ENCODE results near the gene TSR1.
"Not testable (repeated sequence)": the region's sequence is repeated elsewhere in the genome, so short reads cannot be mapped to it uniquely, and the experiment has no call there.

The TSR1 gene

GRCh38 chr17:2336852-2337543 is 741 bp upstream of the TSR1 start, which contains the start of gene SGSM2:
TSS of gene SGSM2 (plus strand) at chr17:2337501. CDS start at chr17:2337689, 188 bp downstream.
- Histone ChIP-seq H3K9me3 (ENCODE audit: control insufficient read depth, insufficient read depth, low read length) (no peaks in the 10 kb centered on the region), H3K9ac (ENCODE audit: low read depth, low read length) (peak within 1 kb of the TSS; percentile 80), H3K4me1 (ENCODE audit: insufficient read depth, low read length) (peaks cover 6% of the 10 kb centered on the region), H3K36me3 (ENCODE audit: insufficient read depth, low read length) (peaks cover 31% of the 10 kb centered on the region)

DNA sequence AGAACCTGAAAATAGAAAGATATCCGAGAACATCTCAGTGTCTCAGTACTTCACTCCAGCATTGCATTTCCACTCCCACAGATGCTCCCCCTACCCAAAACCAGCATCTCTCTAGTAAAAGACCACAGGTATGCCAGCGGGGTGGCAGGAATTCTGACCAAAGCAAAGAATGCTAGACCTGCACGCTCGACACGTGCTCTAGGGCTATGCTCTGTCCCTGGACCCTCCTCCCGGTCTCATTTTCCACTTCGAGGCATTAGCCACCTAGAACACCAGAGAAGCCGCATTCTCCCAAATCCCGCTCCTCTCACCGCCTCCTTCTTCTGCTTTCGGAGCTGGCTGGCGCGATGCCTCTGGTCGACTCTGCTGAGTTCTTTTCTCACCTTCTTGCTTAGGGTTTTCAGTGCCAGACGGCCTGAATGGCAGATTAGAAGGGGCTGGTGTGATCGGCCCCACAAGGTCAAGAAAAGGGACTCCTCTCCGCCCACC is 487 bp downstream of the TSR1 start:
- peak overlapping the region; percentile 80 for H3K9ac ChIP-seq (ENCODE audit: low read depth, low read length)
- H3K36me3 ChIP-seq (ENCODE audit: insufficient read depth, low read length), result peaks cover 42% of the 10 kb centered on the region
- no peaks in the 10 kb centered on the region for H3K9me3 ChIP-seq (ENCODE audit: control insufficient read depth, insufficient read depth, low read length)
- peaks cover 6% of the 10 kb centered on the region for H3K4me1 ChIP-seq (ENCODE audit: insufficient read depth, low read length)

- Histone ChIP-seq H3K9me3 (ENCODE audit: control insufficient read depth, insufficient read depth, low read length) (no peaks in the 10 kb centered on the region), H3K4me1 (ENCODE audit: insufficient read depth, low read length) (peaks cover 6% of the 10 kb centered on the region; the same call in 1 of the 2 replicates), H3K9ac (ENCODE audit: low read depth, low read length) (no peak overlapping the region), H3K36me3 (ENCODE audit: insufficient read depth, low read length) (peaks cover 56% of the 10 kb centered on the region)
These were observed 5.0 kb downstream of the TSR1 start for GRCh38 chr17:2331303-2331702.

GRCh38 chr17:2323629-2324314 is 12.5 kb downstream of the TSR1 start:
- Histone ChIP-seq H3K4me1 (ENCODE audit: insufficient read depth, low read length) (no peaks in the 10 kb centered on the region), H3K9me3 (ENCODE audit: control insufficient read depth, insufficient read depth, low read length) (no peaks in the 10 kb centered on the region), H3K9ac (ENCODE audit: low read depth, low read length) (no peak overlapping the region), H3K36me3 (ENCODE audit: insufficient read depth, low read length) (peaks cover 18% of the 10 kb centered on the region)

DNA sequence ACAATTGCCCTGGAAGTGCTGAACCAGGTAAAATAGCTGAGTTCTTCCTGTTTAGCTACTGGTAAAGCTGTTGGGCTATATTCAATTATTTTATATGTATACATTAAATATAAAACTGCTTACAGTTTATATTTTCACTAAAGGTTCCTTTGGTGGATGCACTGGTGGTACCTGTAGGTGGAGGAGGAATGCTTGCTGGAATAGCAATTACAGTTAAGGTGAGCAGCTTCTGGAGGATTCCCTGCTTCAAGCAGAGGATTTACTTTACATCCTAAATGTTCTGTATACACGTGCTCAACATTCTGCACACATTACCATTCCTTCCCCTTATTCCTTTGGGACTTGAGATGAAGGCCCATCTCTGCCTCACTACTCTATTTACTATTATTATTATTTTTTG is 14.9 kb downstream of the TSR1 start:
- peaks cover 18% of the 10 kb centered on the region for H3K36me3 ChIP-seq (ENCODE audit: insufficient read depth, low read length)
- H3K9me3 ChIP-seq (ENCODE audit: control insufficient read depth, insufficient read depth, low read length), result no peaks in the 10 kb centered on the region
- no peak overlapping the region for H3K9ac ChIP-seq (ENCODE audit: low read depth, low read length)

DNA sequence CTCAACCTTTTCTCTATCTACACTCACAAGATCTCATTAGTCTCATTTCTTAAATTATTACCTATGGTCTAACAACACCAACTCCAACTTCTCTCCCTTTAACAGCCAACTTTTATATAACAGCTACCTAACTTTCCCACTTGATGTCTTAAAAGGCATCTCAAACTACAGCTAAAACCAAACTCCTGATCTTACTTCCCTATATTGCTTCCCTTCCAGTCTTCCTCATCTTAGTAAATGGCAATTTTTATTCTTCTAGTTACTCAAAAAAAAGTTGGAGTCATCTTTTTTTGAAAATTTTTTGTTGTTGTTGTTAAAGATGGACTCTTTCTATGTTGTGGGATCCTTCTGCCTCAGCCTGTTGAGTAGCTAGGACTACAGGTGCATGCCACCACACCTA is 17.2 kb downstream of the TSR1 start:
- Histone ChIP-seq H3K9ac (ENCODE audit: low read depth, low read length) (no peak overlapping the region), H3K36me3 (ENCODE audit: insufficient read depth, low read length) (peaks cover 2% of the 10 kb centered on the region), H3K4me1 (ENCODE audit: insufficient read depth, low read length) (no peaks in the 10 kb centered on the region), H3K9me3 (ENCODE audit: control insufficient read depth, insufficient read depth, low read length) (no peaks in the 10 kb centered on the region)

More for the DNA sequence above, 14.9 kb downstream of the TSR1 start:
- no peaks in the 10 kb centered on the region for H3K4me1 ChIP-seq (ENCODE audit: insufficient read depth, low read length)

DNA sequence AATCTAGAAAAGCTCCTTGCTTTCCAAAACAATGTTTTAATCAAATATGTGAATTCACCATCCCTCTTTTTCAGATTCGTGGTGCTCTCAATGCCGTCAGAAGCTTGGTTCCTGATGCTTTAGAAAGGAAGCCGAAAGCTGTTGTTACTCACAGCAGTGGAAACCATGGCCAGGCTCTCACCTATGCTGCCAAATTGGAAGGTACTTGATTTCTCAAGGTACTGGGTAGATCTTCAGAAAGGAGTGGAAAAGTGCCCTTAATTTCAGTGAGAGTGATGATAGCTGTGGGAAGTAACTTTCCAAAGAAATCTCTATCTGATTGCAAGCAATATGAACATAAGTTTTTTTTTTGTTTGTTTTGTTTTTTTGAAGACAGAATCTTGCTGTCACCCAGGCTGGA is 18.5 kb downstream of the TSR1 start:
- H3K36me3 ChIP-seq (ENCODE audit: insufficient read depth, low read length), result no peaks in the 10 kb centered on the region
- H3K9me3 ChIP-seq (ENCODE audit: control insufficient read depth, insufficient read depth, low read length), result no peaks in the 10 kb centered on the region
- no peak overlapping the region for H3K9ac ChIP-seq (ENCODE audit: low read depth, low read length)
- no peaks in the 10 kb centered on the region for H3K4me1 ChIP-seq (ENCODE audit: insufficient read depth, low read length)

DNA sequence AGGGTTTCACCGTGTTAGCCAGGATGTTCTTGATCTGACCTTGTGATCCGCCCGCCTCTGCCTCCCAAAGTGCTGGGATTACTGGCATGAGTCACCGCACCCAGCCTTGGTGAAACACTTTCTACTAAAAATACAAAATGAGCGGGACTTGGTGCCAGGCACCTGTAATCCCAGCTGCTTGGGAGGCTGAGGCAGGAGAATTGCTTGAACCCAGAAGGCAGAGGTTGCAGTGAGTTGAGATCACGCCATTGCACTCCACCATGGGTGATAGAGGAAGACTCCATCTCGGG is 19.4 kb downstream of the TSR1 start:
- H3K9me3 ChIP-seq (ENCODE audit: control insufficient read depth, insufficient read depth, low read length); H3K9ac ChIP-seq (ENCODE audit: low read depth, low read length); H3K36me3 ChIP-seq (ENCODE audit: insufficient read depth, low read length); H3K4me1 ChIP-seq (ENCODE audit: insufficient read depth, low read length): not testable (repeated sequence)

- Histone ChIP-seq H3K36me3 (ENCODE audit: insufficient read depth, low read length) (no peaks in the 10 kb centered on the region), H3K9me3 (ENCODE audit: control insufficient read depth, insufficient read depth, low read length) (no peaks in the 10 kb centered on the region), H3K4me1 (ENCODE audit: insufficient read depth, low read length) (no peaks in the 10 kb centered on the region), H3K9ac (ENCODE audit: low read depth, low read length) (no peak overlapping the region)
These were observed 23.5 kb downstream of the TSR1 start for GRCh38 chr17:2312736-2313135.

- Histone ChIP-seq H3K4me1 (ENCODE audit: insufficient read depth, low read length) (no peaks in the 10 kb centered on the region), H3K9ac (ENCODE audit: low read depth, low read length) (no peak overlapping the region), H3K9me3 (ENCODE audit: control insufficient read depth, insufficient read depth, low read length) (no peaks in the 10 kb centered on the region), H3K36me3 (ENCODE audit: insufficient read depth, low read length) (no peaks in the 10 kb centered on the region)
These were observed 26.7 kb downstream of the TSR1 start for GRCh38 chr17:2309338-2310154.

DNA sequence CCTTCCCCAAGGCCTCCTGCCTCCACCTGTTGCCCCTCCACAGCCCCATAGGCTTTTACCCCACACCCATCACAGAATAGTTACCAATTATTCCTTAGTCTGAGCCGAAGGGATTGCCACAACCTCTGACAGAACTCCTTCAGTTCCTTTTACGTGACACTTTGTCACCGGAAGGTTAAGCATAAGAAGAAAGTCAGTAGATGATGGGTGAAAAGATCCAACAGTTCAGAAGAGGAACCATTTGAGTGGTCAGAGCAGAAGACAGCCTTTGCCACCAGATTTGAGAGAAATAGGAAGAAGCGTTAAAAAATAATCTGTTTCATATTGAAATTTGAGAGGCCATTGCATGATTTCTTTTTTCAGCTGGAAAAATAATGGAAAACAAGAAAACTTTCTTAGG is 31.3 kb downstream of the TSR1 start:
- H3K9ac ChIP-seq (ENCODE audit: low read depth, low read length), result peak overlapping the region; percentile 62; the same call in 1 of the 2 replicates
- no peaks in the 10 kb centered on the region for H3K9me3 ChIP-seq (ENCODE audit: control insufficient read depth, insufficient read depth, low read length)
- no peaks in the 10 kb centered on the region for H3K4me1 ChIP-seq (ENCODE audit: insufficient read depth, low read length)
- H3K36me3 ChIP-seq (ENCODE audit: insufficient read depth, low read length), result no peaks in the 10 kb centered on the region

DNA sequence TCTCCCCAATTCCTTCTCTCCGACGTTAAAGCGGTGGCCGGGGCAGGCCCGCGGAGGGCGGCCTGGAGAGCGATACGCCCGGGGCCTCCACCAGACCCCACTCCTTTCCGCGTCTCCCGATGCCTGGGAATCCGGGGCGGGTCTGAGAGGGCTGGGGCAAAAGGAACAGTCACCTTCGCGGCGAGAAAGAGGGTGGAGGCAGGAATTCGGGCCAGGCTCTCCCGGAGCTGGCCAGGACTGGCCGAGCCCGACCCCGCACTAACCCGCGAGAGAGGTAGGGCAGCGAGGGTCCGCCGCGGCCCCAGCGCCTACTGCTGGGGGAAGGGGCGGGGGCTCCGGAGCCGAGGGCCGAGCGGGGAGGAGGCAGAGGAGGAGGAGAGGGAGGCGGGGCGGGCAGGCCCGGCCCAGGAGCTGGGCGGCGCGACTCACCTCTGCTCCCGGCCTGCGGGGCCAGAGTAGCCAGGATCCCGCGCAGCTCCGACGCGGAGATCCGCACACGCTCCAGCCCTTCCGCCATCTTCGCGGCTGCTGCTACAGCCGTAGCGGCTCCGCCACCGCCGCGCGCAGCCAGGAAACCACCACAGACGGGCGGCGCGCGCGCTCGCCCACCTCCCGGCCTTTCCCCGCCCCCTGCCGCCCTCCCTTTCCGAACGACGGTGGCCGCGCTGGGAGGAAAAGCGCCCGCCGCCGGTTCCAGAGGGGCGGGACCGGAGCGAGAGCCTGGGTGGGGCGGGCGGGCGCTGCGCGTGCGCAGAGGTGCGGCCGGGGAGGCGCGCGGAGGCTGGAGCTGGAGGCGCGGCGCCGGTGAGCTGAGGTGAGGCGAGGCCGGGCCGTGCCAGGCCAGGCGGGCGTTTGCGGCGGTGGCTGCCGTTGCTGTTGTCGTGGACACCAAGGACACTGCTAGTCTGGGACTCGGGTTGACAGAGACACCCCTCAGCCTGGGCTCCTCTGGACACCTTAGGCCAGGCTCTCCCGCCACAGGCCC is 32.8 kb downstream of the TSR1 start, which contains the start of the genes SMG6 and SRR:
Gene SMG6, minus strand, starts transcription at position 582 of the 985 bp plus-strand sequence. Its CDS starts 65 bp downstream, at position 517.
Gene SRR, plus strand, starts transcription at position 747 of the 985 bp plus-strand sequence. CDS start 11,611 bp downstream, outside the sequence.
- Histone ChIP-seq H3K36me3 (ENCODE audit: insufficient read depth, low read length) (peaks cover 3% of the 10 kb centered on the region; the same call in 1 of the 2 replicates), H3K9ac (ENCODE audit: low read depth, low read length) (peak within 1 kb of the TSS; percentile 62), H3K4me1 (ENCODE audit: insufficient read depth, low read length) (no peaks in the 10 kb centered on the region), H3K9me3 (ENCODE audit: control insufficient read depth, insufficient read depth, low read length) (no peaks in the 10 kb centered on the region)

- Histone ChIP-seq H3K9me3 (ENCODE audit: control insufficient read depth, insufficient read depth, low read length) (no peaks in the 10 kb centered on the region), H3K36me3 (ENCODE audit: insufficient read depth, low read length) (peaks cover 3% of the 10 kb centered on the region; the same call in 1 of the 2 replicates), H3K4me1 (ENCODE audit: insufficient read depth, low read length) (no peaks in the 10 kb centered on the region), H3K9ac (ENCODE audit: low read depth, low read length) (peak overlapping the region; percentile 62)
These were observed 33.5 kb downstream of the TSR1 start for GRCh38 chr17:2302778-2303203.
